Measurements from ENCODE around the gene SGK1.

SGK1 gene

GRCh38 chr6:134119486-134119885 is 198.4 kb downstream of the SGK1 start:
- no peak for DNase-seq (ENCODE audit: low read depth)
- TF ChIP-seq CTCF (IDR thresholded peaks at IDR 0.05; ENCODE audit: low read depth, low read length) (no peak), MYC (IDR thresholded peaks at IDR 0.05; ENCODE audit: low read depth, low read length) (no peak)
- H3K4me3 ChIP-seq (ENCODE audit: low read depth, low read length) = no peak overlapping the region
